NCI-H1436 treated with DMSO at 0.1 percent for 48 hours (cell line): Measurements from ENCODE around the gene CD58.

Experiments
- DNase-seq: peaks from one replicate; lab custom pipeline; 2025; lab: John Stamatoyannopoulos, UW

The CD58 gene

DNA sequence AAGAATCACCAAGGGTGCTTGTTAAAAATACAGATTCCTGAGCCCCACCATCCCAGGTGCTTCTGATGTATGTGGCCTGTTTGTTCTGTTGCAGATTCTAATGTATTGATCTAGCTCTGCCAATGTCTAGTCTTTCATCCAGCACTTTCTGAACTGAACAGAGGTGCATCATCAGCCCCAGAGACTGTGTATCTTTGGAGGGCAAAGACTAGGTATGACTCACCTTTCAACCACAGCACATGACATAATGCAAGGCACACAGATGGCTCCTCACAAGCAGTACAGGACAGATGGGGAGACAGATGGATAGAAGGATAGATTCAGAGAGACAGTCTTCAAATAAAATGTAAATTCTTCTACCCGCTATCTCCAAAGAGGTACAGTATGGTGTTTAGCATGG, 32.3 kb downstream of the CD58 start:
- no peak for DNase-seq

DNA sequence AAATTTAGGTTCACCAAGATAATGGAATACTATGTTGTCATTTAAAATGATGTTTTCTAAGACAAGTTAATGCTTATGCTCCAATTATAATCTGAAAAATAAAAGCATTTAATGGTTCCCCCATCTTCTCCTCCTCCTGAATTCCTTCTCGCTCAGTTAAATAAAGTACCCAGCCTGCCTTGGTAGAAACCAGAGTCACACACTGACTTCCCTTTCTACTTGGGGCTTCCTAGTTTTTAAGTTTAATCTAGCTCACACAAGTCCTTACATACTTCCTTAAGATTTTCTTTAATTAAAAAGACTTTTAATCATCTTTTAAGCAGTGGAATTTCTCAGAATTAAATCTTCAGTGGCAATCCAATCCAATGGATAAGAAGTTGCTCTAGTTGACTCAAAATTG, 32.9 kb downstream of the CD58 start:
- DNase-seq = no peak

DNA sequence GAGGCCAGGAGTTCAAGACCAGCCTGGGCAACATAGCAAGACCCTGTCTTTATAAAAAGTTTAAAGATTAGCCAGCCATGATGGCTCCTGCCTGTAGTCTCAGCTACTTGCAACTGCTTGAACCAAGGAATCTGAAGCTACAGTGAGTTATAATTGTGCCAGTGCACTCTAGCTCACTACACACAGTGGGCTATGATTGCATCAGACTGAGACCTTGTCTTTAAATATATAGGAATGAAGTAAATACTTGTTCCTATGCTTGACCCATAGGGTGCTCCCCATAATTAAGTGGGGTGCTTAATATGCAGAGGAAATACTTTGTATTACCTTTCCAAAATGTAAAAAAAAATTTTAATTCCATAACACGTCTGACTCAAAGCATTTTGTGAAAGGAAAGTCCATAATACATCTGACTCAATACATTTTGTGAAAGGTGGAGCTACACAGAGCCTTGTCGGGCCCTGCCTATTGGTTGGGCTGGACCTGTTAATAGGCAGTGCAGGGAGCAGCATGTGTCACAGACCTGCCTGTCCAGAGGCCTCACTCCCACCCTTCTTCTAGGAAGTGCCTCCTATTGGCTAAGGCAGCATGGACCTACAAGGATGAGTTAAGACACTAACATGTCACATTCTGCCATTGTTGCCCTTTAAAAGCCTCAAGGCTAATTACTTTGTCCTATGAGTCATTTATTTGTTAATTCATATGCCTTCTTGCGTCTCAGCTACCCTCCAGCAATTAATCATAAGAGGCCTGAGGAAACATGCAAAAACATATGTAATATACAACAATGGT, 33.6 kb downstream of the CD58 start:
- no peak for DNase-seq

DNA sequence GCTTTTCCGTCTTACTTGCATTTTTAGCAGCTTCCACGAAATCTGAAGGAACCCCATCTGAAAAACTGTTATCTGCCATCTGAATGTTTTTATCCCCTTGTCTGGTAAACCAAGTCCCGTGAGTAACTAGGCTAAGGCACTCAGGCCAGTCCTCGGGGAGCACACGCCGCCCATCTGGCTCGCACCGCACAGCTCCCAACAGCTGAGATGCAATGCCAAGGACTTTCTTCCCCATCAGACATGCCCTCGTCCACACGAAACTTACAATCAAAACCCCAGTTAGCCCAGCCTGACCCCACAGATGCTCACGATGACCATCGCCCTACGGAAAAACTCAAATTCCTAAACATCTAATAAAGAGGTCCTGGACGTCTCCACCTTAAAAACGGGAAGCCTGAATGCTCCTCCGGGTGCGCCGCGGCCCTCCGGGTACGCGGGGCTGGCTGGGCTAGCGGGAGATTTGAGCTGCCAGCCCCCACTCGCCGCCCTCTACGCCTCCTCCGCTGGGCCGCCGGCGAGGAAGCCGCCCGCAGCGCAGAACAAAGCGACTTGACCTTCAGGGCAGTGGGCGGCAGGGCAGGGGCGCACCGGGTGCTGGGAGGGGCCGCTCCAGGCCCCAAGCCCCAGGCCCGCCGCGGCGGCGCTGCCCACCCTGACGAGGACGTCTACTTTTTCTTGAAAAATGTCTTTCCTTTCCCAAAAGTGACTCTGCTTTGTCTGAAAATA, 36.6 kb downstream of the CD58 start:
- DNase-seq = no peak

DNA sequence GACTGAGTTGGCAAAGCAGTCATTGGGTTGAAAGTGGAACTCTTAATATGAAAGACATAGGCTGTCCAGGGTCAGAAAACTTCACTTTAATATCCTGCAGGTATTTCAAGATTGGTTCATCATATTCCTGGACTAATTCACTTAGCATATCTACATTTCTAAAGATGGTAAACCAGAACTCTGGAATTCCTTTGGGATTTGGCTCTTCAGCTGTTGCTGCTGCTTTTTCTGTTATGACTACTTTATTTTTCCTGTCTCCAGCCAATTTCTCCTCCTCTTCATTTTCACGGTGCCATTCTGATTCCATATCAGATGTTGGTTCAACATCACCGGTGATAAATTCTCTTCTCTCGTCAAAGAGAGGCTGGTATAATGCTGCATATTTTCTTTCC, 37.4 kb downstream of the CD58 start:
- no peak for DNase-seq

DNA sequence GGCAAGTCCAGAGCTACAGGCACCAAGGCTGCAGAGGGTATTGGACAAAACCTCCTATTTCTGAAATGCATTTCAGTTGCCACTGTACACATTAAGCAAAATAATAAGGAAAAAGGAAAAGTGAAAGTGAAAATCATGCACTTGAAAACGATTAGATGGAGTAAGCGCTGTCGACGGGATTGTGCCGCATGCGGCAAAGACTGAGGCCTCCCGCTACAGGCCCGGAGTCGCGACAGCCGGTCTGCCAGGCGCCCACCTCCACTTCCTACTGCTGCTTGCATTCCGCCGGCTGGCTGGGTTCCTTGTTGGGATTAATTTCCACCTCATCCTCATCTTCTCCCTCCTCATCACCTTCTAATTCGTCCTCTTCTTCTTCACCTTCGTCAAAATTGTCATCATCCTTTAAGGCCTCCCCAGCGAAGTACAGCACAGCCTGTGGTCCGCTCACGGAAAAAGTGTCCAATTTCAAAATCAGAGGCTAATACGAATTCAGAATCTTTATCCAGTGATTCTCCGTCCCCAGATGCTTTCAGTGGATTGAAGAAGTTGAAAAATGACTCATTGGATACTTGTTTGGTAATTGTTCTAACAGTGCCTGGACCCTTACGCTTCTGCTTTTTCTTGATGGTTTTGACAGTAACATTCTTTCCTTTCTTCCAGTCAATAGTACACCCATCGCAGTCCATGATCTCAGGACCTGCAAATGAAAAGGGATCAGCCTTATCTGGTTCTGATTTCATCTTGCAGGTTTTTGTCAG, 38.0 kb downstream of the CD58 start:
- DNase-seq = no peak

DNA sequence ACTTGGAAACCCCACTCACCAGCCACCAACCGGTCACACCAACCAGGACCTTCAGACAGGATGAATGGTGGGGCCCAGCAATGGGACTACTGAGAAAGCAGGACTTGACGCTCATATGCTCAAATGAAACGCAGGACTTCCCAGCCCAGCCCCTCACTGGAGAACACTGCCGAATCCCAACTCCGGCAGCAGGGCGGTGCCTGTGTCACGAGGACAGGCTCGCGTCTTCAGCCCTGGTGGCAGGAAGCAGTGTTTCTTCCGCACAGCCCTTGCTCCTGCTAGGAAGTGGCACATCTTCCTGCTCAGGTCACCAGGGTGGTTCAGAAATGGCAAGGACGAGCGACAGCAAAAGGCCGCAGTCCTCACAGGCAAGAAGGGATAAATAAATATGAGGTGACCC, 38.9 kb downstream of the CD58 start:
- DNase-seq = no peak

DNA sequence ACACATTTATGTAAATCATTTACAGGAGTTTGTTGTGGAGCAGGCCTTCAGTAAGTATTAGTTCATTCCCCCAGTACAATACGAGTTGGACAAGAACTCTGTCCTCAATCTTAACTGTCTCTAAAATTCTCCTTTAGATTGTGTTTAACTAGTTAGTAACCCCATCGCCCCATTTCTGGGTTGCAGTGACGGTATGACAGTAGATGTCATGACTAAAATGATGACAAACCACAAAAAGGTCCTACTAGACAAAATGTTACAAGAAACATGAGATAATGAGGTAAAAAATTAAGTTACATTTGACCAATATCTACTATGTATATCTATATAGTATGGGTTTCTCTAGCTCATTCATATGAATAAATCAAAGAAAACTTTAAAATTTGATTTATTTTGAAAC, 41.1 kb downstream of the CD58 start:
- DNase-seq = no peak

DNA sequence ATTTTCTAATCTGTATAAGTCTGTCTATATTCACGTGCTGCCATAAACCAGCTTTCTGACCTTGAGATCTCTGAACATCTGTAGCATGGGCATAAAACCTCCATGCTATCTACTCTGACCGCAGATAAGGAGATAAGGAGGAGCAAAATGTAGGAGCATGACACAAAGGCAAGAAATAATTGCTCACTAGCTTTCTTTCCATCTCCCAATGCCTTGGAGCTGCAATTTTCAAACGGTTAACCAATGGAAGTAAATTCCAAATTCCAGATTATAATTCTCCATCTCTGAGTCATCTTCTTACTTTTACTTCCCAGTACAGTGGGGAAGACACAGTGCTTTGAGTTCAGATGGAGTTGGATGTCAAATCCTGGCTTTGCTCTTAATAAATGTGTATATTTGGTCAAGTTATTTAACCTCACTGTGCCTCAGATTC, 41.6 kb downstream of the CD58 start:
- DNase-seq = no peak

DNA sequence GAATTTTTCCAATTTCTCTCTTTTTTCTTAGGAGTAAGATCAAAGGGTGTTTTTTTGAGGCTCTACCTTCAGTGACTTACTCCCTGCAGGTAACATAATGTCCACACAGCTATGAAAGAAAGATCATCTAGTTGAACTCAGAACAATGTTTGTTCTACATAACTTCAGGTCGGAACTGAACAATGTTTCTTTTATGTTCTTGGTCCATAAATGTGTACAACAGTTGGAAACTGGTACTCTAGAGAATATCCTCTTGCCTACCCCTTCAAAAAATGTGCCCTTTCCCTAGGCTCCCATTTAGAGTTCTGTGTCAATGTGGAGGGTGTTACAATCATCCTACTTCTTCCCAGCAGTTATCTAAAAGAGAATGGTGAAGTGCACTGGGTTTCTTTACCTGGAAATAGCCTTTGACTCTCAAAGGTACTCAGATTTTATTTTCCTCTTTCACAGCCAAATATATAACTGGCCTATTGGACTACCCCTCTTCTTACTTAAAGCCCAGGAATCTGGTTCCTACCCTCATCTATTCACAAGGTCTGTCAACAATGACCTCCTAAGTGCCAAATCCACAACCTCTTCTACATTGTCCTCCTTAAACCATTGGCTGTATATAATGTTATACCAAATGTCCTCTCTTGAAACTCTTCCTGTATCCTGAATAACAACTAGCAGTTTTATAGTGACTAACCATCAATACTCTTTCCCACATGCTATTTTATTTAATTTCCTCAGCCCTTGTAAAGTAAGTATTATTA, 42.3 kb downstream of the CD58 start:
- DNase-seq = no peak

DNA sequence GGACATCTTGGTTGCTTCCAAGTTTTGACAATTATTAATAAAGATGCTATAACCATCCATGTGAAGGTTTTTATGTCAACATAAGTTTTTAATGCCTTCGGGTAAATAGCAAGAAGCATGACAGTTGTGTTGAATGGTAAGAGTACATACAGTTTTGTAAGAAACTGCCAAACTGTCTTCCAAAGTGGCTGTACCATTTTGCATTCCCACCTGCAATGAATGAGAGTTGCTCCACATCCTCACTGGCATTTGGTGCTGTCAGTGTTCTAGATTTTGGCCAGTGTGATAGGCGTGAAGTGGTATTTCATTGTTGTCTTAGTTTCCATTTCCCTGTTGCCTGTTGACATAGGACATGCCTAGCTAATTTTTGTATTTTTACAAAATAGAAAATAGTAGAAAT, 45.4 kb downstream of the CD58 start:
- DNase-seq = no peak

DNA sequence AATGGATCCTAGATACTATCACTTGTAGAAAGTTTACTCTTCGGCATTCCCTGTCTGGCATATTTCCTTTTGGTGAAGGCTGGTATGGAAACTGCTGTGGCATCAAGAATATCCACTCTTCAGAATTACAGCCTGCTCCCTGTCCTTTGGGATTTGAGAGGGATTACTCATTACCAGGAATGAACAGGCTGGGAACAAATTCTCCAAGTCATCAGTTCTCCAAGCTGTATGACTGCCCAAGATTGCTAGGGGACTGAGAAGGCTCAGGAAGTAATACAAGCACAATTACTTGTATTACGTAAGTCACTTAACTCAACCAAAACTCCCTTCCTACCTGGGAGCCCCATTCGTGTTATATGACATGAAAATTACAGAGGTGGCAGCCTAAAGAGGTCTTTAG, 49.6 kb downstream of the CD58 start:
- no peak for DNase-seq

DNA sequence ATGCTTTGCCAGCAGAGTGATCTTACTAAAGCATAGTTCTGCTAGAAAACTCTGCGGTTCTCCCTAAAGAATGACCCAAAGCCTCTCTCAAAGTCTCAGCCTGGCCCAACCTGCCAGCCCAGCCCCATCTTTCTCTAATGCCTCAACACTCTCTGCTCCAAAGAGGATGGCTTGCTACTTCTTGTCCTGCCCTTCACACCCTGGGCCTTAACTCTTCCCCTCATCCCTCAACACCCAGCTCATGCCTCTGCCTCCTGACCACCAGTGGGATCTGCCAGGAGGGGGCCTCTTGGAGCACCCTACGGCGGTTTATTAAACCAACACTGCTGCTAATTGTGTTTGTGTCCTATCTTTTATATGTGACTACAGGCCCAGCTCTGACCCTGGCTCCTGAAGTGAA, 52.4 kb downstream of the CD58 start:
- no peak for DNase-seq

DNA sequence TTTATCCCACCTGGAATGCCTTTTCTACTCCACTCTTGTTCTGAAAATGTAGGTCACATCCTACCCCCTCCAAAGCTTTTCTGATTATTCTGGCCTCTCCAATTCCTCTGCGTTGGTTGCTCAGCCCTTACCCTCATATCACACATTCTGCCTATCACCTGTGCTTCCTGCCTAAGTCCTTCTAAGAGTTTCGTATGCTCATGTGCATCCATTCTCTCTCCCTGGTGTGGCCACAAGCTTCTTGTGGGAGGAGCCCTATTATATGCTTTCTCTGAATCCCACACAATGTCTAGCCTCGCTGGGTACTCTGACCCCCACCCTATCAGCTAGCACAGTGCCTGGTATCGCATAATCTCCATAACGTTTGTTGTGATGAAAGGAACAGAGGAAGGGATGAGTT, 54.2 kb downstream of the CD58 start:
- DNase-seq = no peak

DNA sequence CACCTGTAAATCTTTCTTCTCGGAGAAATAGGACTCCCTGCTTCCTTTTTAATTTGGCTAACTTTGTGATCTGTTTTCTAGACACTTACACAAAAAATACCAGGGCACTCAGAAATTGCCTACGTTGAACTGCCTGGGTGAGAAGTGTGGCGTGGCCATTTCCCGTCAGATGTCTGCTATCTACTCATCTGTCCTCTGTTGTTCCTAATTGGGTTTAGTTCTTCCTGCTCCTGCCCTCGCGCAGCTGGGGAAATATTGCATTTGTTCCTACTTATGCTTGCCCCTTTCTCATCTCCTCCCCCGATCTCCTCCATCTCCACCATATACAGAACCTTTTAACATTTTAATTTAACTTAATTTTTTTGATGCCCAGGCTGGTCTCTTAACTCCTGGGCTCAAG, 55.1 kb downstream of the CD58 start:
- DNase-seq = no peak

DNA sequence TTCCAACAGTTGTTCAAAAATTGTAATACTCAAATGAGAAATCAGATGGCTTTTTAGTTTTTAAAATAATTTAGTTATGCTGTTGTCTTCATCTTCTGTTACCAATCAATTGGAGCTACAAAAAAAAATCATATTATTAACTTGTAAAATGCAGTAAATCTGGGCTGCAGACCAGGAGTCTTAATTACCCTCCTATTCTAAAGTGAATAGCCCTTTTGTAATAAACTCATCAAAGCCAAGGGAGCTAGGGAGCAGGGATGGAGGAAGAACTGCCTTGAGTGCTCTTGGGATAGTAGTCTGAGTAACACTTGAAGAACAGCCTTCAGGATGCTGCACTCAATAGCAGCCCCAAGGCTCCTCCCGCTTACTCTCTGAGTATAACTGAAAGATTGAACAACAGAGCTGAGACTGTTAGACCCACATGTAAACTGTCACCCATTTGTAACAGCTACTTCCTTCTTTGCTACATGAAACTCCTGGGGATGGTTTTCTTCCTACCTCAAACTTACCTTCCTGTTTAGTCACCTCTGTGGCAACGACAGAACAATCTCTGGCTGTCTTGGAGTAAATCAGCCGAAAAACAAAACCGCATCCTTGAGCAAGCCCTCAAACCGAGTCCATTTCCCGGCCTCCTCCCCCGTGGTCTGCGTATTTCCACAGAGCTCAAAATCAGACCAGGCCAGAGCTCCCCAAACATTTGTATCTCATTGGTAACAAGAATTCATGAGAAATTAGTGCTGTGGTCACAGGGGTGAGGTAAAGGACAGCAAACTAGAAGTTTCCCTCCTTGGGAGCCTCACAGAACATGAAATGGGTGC, 55.9 kb downstream of the CD58 start:
- peak; percentile 21 for DNase-seq

DNA sequence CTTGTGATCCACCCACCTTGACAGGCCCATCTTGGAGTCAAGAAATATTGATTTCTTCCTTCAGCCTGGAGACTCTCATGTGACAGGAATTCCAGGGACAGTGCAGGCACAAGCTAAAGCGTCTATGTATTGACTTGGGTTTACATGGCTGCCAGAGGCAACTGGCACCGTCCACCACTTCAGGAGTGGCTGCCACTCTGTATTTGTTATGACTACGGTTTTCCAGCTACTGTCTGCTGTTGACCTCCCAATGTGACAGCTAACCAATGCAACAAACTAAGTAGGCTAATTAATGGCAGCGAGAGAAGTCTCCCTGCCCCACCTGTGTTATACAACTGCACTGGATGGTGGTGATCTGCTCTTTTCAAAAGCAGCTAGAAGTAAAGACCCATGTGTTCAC, 56.9 kb downstream of the CD58 start:
- DNase-seq = no peak

DNA sequence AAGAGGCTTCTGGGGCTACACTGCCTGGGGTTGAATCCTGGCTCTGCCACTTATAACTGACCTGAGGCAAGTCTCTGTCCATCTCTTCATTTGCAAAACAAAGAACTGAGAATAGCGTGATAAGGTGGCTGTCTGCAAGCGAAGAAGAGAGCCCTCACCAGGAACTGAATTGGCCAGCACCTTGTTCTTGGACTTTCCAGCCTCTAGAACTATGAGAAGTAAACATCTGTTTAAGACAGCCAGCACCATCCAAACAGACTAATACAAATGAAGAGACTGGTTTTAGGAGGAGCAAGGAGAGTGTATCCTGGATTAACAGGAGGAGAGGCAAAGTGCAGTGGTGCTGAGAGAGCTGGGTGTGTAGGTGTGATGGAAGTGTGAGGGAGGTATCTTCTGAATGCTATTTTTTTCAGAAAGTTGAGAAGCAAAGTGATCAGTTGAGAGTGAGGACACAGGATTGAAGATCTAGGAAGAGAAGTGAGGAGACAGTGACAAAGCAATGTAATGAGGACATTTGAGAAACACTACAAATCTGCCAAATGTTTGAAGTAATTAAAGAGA, 59.3 kb downstream of the CD58 start:
- DNase-seq = no peak

DNA sequence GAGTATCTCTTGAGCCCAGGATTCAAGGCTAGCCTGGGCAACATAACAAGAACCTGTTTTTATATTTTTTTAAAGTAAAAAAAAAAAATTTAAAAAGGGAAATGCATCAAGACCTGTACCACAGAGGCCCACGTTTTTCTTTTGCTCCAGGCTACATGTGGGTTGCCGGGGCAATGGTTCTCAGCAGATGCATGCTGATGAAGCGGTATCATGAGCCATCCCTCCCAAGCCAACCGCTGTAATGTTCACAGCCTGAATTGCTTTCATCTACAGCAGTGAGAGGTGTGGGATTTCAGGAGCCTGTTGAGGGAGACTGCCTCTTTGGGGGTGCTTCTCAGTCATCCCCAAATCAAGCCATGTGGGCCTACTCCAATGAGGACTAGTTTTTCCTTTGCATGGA, 60.5 kb downstream of the CD58 start:
- no peak for DNase-seq

DNA sequence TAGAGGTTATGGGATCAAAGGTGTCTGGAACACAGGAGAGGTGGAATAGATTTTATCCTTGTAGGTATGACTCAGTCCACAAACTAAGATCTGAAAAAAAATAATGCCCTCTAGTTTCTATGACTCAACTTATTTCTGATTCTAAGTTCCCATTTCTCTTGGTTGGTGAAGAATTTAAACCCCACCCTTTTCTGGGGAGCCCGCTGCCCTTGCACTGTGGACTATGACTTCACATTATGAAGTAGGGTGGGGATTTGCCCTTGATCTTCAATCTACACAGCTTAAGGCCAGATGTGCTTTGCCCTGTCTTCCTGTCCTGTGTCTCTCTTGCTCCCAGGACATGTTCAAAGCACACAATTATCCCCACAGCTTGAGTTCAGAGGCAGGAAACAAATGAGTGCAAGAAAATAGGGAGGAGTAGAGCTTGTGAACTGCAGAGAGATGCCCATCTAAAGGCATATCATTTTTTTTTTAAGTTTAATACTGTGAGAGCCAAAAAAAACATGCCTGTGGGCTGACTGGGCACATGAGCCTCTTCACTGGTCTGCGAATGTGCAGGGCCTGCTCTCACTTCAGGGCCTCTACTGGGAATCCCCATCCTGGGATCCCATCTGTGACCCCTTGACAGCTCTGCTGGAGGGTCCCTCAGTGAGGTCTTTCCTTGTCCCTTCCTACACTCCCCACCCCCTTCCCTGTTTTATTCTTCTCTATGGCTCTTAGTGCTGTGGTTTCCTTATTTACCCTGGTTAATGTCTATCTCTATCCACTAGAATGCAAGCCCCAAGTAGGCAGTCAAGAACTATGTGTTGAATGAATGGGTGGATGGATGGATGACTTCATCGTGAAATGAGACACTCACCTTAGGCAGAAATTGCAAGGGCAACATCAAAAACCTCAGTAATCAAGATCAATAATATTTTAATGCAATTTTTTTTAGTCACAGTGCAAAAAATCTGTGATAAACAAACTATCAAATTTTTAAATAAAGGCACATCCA, 61.5 kb downstream of the CD58 start:
- no peak for DNase-seq
